ENCODE results near the gene KCNT2. TPM values are rescaled to one million over a fixed set of nuclear protein-coding genes. Genes with fewer than 3 reads are reported as not detected.

KCNT2 gene
- total and polyA plus RNA-seq, 7 donors, result 0.64 to 3.1 (median 1.8) TPM

- 7 to 32% methylated on average over 1 of the region's 1 CpG for WGBS, 2 donors
These were observed 227.9 kb downstream of the KCNT2 start for GRCh38 chr1:196380316-196380715.

GRCh38 chr1:196377811-196378210 is 230.4 kb downstream of the KCNT2 start:
- no peak for TF ChIP-seq POLR2A (IDR thresholded peaks at IDR 0.05)
- TF ChIP-seq CTCF (IDR thresholded peaks at IDR 0.05), result no peak
- TF ChIP-seq EP300 (IDR thresholded peaks at IDR 0.05), result no peak
- no peak for TF ChIP-seq POLR2AphosphoS5 (IDR thresholded peaks at IDR 0.05)
- WGBS, 2 donors, result 56 to 84% methylated on average over 3 of the region's 3 CpGs
- intact Hi-C loops (cut with DNase I), result no loop called here
- Histone ChIP-seq H3K4me1 (peaks cover 0 to 11% (median 5%) of the 10 kb centered on the region in 4 donors), H3K9me3 (no peaks in the 10 kb centered on the region), H3K27ac (no peak overlapping the region), H3K36me3 (no peaks in the 10 kb centered on the region), H3K27me3 (no peaks in the 10 kb centered on the region), H3K4me3 (no peak overlapping the region)
- DNase-seq, result no peak

More at GRCh38 chr1:196380316-196380715, 227.9 kb downstream of the KCNT2 start:
- no peaks in the 10 kb centered on the region for H3K27me3 ChIP-seq
- peaks cover 0 to 11% (median 5%) of the 10 kb centered on the region in 4 donors for H3K4me1 ChIP-seq
- no peaks in the 10 kb centered on the region for H3K36me3 ChIP-seq
- no peaks in the 10 kb centered on the region for H3K9me3 ChIP-seq
- DNase-seq, result no peak
- H3K4me3 ChIP-seq, result no peak overlapping the region
- H3K27ac ChIP-seq, result no peak overlapping the region
- intact Hi-C loops (cut with DNase I), result no loop called here
- TF ChIP-seq EP300 (IDR thresholded peaks at IDR 0.05) (no peak), POLR2AphosphoS5 (IDR thresholded peaks at IDR 0.05) (no peak), CTCF (IDR thresholded peaks at IDR 0.05) (no peak), POLR2A (IDR thresholded peaks at IDR 0.05) (no peak)

GRCh38 chr1:196376630-196377328 is 231.5 kb downstream of the KCNT2 start:
- WGBS, 2 donors, result 78 to 80% methylated on average over 4 of the region's 4 CpGs
- DNase-seq, result no peak
- Histone ChIP-seq H3K36me3 (no peaks in the 10 kb centered on the region), H3K27me3 (no peaks in the 10 kb centered on the region), H3K4me3 (no peak overlapping the region), H3K9me3 (no peaks in the 10 kb centered on the region), H3K4me1 (peaks cover 0 to 11% (median 5%) of the 10 kb centered on the region in 4 donors), H3K27ac (no peak overlapping the region)
- intact Hi-C loops (cut with DNase I), result no loop called here
- no peak for TF ChIP-seq CTCF (IDR thresholded peaks at IDR 0.05)
- no peak for TF ChIP-seq POLR2A (IDR thresholded peaks at IDR 0.05)
- TF ChIP-seq EP300 (IDR thresholded peaks at IDR 0.05), result no peak
- no peak for TF ChIP-seq POLR2AphosphoS5 (IDR thresholded peaks at IDR 0.05)

GRCh38 chr1:196373798-196374197 is 234.4 kb downstream of the KCNT2 start:
- intact Hi-C loops (cut with DNase I), result no loop called here
- Histone ChIP-seq H3K36me3 (no peaks in the 10 kb centered on the region), H3K4me1 (no peaks in the 10 kb centered on the region), H3K27me3 (no peaks in the 10 kb centered on the region), H3K27ac (no peak overlapping the region), H3K9me3 (no peaks in the 10 kb centered on the region), H3K4me3 (no peak overlapping the region)
- DNase-seq, result no peak
- WGBS, 2 donors, result 53 to 63% methylated on average over 1 of the region's 1 CpG
- TF ChIP-seq CTCF (IDR thresholded peaks at IDR 0.05) (no peak), EP300 (IDR thresholded peaks at IDR 0.05) (no peak), POLR2A (IDR thresholded peaks at IDR 0.05) (no peak), POLR2AphosphoS5 (IDR thresholded peaks at IDR 0.05) (no peak)

Measured in sigmoid colon (tissue), 7 donors.